ENCODE data around the gene MARCHF10.

GRCh38 chr17:62797959-62798358, 10.2 kb downstream of the MARCHF10 start:
- TF ChIP-seq POLR2A (IDR thresholded peaks at IDR 0.05; ENCODE audit: low read depth, low read length) (no peak), TAF1 (IDR thresholded peaks at IDR 0.05; ENCODE audit: low read depth, low read length) (no peak), POLR2AphosphoS5 (IDR thresholded peaks at IDR 0.05; ENCODE audit: low read depth, low read length) (no peak)

Data from GM12891 (cell line).